HepG2 (cell line): ENCODE data around the gene DGCR2. TPM values are rescaled to one million over a fixed set of nuclear protein-coding genes. Genes with fewer than 3 reads are reported as not detected.

ENCODE experiments used
- ATF7-NPFF ChIP-seq: sonication (generic); formaldehyde crosslinking; IDR thresholded peaks from 2 replicates; pipeline ENCODE4 v1.8.1; 2023; ENCODE audit warnings: mild to moderate bottlenecking, low read depth, missing genetic modification reagents, moderate library complexity
- GATA4 ChIP-seq: sonication (generic); IDR thresholded peaks from 2 replicates; pipeline ENCODE4 v1.6.1; 2016; ENCODE audit warnings: antibody characterized with exemption, low read depth, borderline replicate concordance
- GTF2F1 ChIP-seq: fragments of 150-350 bp; IDR thresholded peaks from 2 replicates; pipeline ENCODE4 v1.6.1; 2014; ENCODE audit warnings: low read length
- ISX ChIP-seq: sonication (generic); formaldehyde crosslinking; conservative IDR thresholded peaks from 2 replicates; pipeline ENCODE4 v1.5.0; 2020; ENCODE audit warnings: missing genetic modification reagents
- NFIB ChIP-seq: sonication (generic); formaldehyde crosslinking; IDR thresholded peaks from 2 replicates; pipeline ENCODE4 v1.9.0; 2021; ENCODE audit warnings: missing genetic modification reagents, mild to moderate bottlenecking, borderline replicate concordance
- NFRKB ChIP-seq: fragments of 450-650 bp; IDR thresholded peaks from 2 replicates; pipeline ENCODE4 v1.6.1; 2017
- NR1H2 ChIP-seq: sonication (generic); formaldehyde crosslinking; IDR thresholded peaks from 2 replicates; pipeline ENCODE4 v1.8.1; 2022; ENCODE audit warnings: low read depth, missing genetic modification reagents, borderline replicate concordance
- ONECUT2 ChIP-seq: sonication (generic); formaldehyde crosslinking; IDR thresholded peaks from 2 replicates; pipeline ENCODE4 v1.4.0; 2020; ENCODE audit warnings: missing genetic modification reagents
- RNF219 ChIP-seq: sonication (generic); formaldehyde crosslinking; IDR thresholded peaks from 2 replicates; pipeline ENCODE4 v1.5.0; 2020; ENCODE audit warnings: mild to moderate bottlenecking, missing genetic modification reagents
- SATB2 ChIP-seq: sonication (generic); formaldehyde crosslinking; IDR thresholded peaks from 2 replicates; pipeline ENCODE4 v1.5.0; 2020; ENCODE audit warnings: missing genetic modification reagents
- SNRNP70 ChIP-seq: fragments of 200-400 bp; formaldehyde crosslinking; IDR thresholded peaks from 2 replicates; pipeline ENCODE4 v1.6.1; 2017; ENCODE audit warnings: mild to moderate bottlenecking, low read depth, low read length, moderate library complexity
- TCF7L2 ChIP-seq: IDR thresholded peaks from 2 replicates; pipeline ENCODE4 v1.6.1; 2011; ENCODE audit warnings: mild to moderate bottlenecking, low read depth, low read length, moderate library complexity
- TOE1 ChIP-seq: sonication (generic); formaldehyde crosslinking; IDR thresholded peaks from 2 replicates; pipeline ENCODE4 v1.4.0; 2020; ENCODE audit warnings: mild to moderate bottlenecking, missing genetic modification reagents
- ZFP82 ChIP-seq: sonication (generic); formaldehyde crosslinking; IDR thresholded peaks from 2 replicates; pipeline ENCODE4 v1.5.1; 2020; ENCODE audit warnings: mild to moderate bottlenecking, missing genetic modification reagents, borderline replicate concordance
- ZFP90 ChIP-seq: sonication (generic); formaldehyde crosslinking; IDR thresholded peaks from 2 replicates; pipeline ENCODE4 v1.8.0; 2022; ENCODE audit warnings: missing genetic modification reagents, mild to moderate bottlenecking, inconsistent platforms, borderline replicate concordance
- ZNF3 ChIP-seq: IDR thresholded peaks from 2 replicates; pipeline ENCODE4 v1.7.0; 2017; ENCODE audit warnings: inconsistent platforms
- ZNF773 ChIP-seq: sonication (generic); formaldehyde crosslinking; IDR thresholded peaks from 2 replicates; pipeline ENCODE4 v1.4.0; 2020; ENCODE audit warnings: missing genetic modification reagents, borderline replicate concordance
- ZNF782 ChIP-seq: sonication (generic); formaldehyde crosslinking; IDR thresholded peaks from 2 replicates; pipeline ENCODE4 v1.4.0; 2020; ENCODE audit warnings: missing genetic modification reagents, mild to moderate bottlenecking, borderline replicate concordance
- polyA plus RNA-seq, 8 experiments: library from polyadenylated mRNA; depleted of rRNA in 3 of 8; stranded (reverse) in 7 of 8; unstranded in 1 of 8; fragments of >200 nt; fragmentation: Illumina TruSeq in 4 of 8; extraction: Trizol in 4 of 8; gene quantifications; 2 replicates each; pipeline versions ENCODE4 v1.2.1 to v1.2.3, GENCODE V29; 2011 to 2016; ENCODE audit warnings: low read depth in 4 of 8, missing spikeins in 1 of 8, mixed read lengths in 1 of 8; ENCODE audit not compliant: insufficient read depth in 1 of 8
- total RNA-seq, 5 experiments: library from RNA; depleted of rRNA; stranded (reverse); fragments of >200 nt; fragmentation: Illumina TruSeq; extraction: Trizol; gene quantifications; 2 replicates each; pipeline ENCODE4 v1.2.3, GENCODE V29; 2016; ENCODE audit warnings: low read depth in 1 of 5
- TF ChIP-seq, protein P1 (sequence below): IDR thresholded peaks from 2 replicates; pipeline ENCODE4 v1.6.1; 2016
- TF ChIP-seq, protein P2 (sequence below): sonication (generic); formaldehyde crosslinking; IDR thresholded peaks from 2 replicates; pipeline ENCODE4 v1.4.0; 2020; ENCODE audit warnings: mild to moderate bottlenecking, missing genetic modification reagents
- TF ChIP-seq, protein P3 (sequence below): sonication (generic); formaldehyde crosslinking; IDR thresholded peaks from 2 replicates; pipeline ENCODE4 v1.5.1; 2020; ENCODE audit warnings: mild to moderate bottlenecking, missing genetic modification reagents, moderate library complexity
- TF ChIP-seq, protein P4 (sequence below): IDR thresholded peaks from 2 replicates; pipeline ENCODE4 v1.6.1; 2016; ENCODE audit warnings: missing compliant biosample characterization, missing genetic modification reagents, borderline replicate concordance
- TF ChIP-seq, protein P5 (sequence below): IDR thresholded peaks from 2 replicates; pipeline ENCODE4 v1.6.1; 2016; ENCODE audit warnings: control low read depth

Gene DGCR2
- total and polyA plus RNA-seq, 2 of the 13 experiments (the other 11 are each of a cell fraction or from before 2014, with no cell fraction given) = 23.1 to 35.3 TPM

GRCh38 chr22:19109198-19110063, 12.8 kb downstream of the DGCR2 start (continued):
- TF ChIP-seq NFIB (CRISPR knock-in tag) (no peak), NFRKB (no peak), TOE1 (CRISPR knock-in tag) (no peak), SNRNP70 (no peak), ZNF782 (CRISPR knock-in tag) (no peak), SATB2 (CRISPR knock-in tag) (no peak), ZNF3 (no peak), ONECUT2 (no peak), GATA4 (no peak), ATF7-NPFF (CRISPR knock-in tag) (no peak), GTF2F1 (no peak), ISX (CRISPR knock-in tag) (no peak), ZNF773 (CRISPR knock-in tag) (no peak), ZFP90 (CRISPR knock-in tag) (no peak), RNF219 (CRISPR knock-in tag) (no peak), ZFP82 (no peak), TCF7L2 (no peak), NR1H2 (CRISPR knock-in tag) (no peak)
- TF ChIP-seq, protein P1, sequence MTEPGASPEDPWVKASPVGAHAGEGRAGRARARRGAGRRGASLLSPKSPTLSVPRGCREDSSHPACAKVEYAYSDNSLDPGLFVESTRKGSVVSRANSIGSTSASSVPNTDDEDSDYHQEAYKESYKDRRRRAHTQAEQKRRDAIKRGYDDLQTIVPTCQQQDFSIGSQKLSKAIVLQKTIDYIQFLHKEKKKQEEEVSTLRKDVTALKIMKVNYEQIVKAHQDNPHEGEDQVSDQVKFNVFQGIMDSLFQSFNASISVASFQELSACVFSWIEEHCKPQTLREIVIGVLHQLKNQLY (CRISPR knock-in tag) = 0 out of 2 replicates have a peak, but pooled peaks have one; percentile 24
- TF ChIP-seq, protein P2, sequence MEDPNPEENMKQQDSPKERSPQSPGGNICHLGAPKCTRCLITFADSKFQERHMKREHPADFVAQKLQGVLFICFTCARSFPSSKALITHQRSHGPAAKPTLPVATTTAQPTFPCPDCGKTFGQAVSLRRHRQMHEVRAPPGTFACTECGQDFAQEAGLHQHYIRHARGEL = no peak
- TF ChIP-seq, protein P3, sequence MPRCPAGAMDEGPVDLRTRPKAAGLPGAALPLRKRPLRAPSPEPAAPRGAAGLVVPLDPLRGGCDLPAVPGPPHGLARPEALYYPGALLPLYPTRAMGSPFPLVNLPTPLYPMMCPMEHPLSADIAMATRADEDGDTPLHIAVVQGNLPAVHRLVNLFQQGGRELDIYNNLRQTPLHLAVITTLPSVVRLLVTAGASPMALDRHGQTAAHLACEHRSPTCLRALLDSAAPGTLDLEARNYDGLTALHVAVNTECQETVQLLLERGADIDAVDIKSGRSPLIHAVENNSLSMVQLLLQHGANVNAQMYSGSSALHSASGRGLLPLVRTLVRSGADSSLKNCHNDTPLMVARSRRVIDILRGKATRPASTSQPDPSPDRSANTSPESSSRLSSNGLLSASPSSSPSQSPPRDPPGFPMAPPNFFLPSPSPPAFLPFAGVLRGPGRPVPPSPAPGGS (CRISPR knock-in tag) = no peak
- TF ChIP-seq, protein P4, sequence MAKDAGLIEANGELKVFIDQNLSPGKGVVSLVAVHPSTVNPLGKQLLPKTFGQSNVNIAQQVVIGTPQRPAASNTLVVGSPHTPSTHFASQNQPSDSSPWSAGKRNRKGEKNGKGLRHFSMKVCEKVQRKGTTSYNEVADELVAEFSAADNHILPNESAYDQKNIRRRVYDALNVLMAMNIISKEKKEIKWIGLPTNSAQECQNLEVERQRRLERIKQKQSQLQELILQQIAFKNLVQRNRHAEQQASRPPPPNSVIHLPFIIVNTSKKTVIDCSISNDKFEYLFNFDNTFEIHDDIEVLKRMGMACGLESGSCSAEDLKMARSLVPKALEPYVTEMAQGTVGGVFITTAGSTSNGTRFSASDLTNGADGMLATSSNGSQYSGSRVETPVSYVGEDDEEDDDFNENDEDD (CRISPR knock-in tag) = no peak
- TF ChIP-seq, protein P5, sequence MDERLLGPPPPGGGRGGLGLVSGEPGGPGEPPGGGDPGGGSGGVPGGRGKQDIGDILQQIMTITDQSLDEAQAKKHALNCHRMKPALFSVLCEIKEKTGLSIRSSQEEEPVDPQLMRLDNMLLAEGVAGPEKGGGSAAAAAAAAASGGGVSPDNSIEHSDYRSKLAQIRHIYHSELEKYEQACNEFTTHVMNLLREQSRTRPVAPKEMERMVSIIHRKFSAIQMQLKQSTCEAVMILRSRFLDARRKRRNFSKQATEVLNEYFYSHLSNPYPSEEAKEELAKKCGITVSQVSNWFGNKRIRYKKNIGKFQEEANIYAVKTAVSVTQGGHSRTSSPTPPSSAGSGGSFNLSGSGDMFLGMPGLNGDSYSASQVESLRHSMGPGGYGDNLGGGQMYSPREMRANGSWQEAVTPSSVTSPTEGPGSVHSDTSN (CRISPR knock-in tag) = no peak
